Measurements from ENCODE around the gene CEP131. TPM values are rescaled to one million over a fixed set of nuclear protein-coding genes. Genes with fewer than 3 reads are reported as not detected.
"Not testable (repeated sequence)": the region's sequence is repeated elsewhere in the genome, so short reads cannot be mapped to it uniquely, and the experiment has no call there.

Gene CEP131
- total and polyA plus RNA-seq, 4 donors = 5.0 to 86.6 (median 9.0) TPM

DNA sequence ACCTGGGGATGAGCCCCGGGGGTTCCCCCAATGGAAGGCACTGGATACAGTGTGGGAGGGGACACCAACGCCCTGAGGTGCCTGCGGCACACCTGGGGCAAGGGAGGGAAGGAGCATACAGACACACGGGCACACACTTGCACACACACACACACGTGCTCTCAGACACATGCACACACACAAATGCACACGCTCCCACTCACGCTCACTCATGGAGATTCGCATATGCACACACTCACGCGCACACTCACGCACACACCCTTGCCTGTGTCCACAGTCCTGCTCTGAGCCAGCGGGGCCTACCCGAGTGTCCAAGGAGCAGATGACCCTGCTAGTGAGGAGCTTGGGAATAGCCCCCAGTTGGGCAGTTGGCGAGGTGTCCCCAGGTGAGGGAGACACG lies 74.2 kb downstream of the CEP131 start:
- Histone ChIP-seq H3K9me3 (ENCODE audit: control insufficient read depth, low read length) (no peaks in the 10 kb centered on the region), H3K27me3 (ENCODE audit: control insufficient read depth in 1 of 2, insufficient read depth in 2 of 2, low read length in 1 of 2) (no peaks in the 10 kb centered on the region), H3K36me3 (ENCODE audit: control insufficient read depth in 1 of 2, insufficient read depth in 2 of 2, low read length in 1 of 2) (no peaks in the 10 kb centered on the region), H3K4me1 (ENCODE audit: control insufficient read depth in 1 of 2, insufficient read depth in 2 of 2, low read length in 2 of 2) (no peaks in the 10 kb centered on the region), H3K4me3 (ENCODE audit: low read length in 2 of 2) (no peak overlapping the region), H3K27ac (ENCODE audit: low read depth in 1 of 2, low read length in 2 of 2) (no peak overlapping the region)
- 85 to 94% methylated on average over 15 of the region's 15 CpGs for WGBS, 2 donors
- intact Hi-C loops (cut with DNase I) = no loop called here
- ATAC-seq (ENCODE audit: low FRiP score) (peak; percentile 17), DNase-seq (no peak)

DNA sequence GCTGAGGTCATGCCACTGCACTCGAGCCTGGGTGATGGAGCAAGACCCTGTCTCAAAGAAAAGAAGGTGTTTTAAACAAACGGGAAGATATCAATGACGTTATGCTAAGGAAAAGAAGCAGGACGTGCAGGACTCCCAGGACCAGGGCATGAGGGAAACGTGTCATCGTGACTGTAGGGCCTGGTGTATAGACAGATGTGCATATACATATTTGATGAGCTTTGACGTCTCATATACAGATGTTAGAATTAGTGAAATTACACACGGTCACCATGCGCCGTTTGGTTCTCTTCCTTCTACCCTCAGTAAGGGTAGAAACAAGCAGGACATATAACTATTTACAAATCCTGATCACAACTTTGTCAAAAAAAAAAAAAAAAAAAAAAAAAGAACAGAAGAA lies 75.1 kb downstream of the CEP131 start:
- no peak for ATAC-seq (ENCODE audit: low FRiP score)
- no peak for DNase-seq
- H3K4me1 ChIP-seq (ENCODE audit: control insufficient read depth in 1 of 2, insufficient read depth in 2 of 2, low read length in 2 of 2) = no peaks in the 10 kb centered on the region
- H3K9me3 ChIP-seq (ENCODE audit: control insufficient read depth, low read length) = no peaks in the 10 kb centered on the region
- no peak overlapping the region for H3K4me3 ChIP-seq (ENCODE audit: low read length in 2 of 2)
- WGBS, 2 donors = 90 to 91% methylated on average over 10 of the region's 10 CpGs
- no peak overlapping the region for H3K27ac ChIP-seq (ENCODE audit: low read depth in 1 of 2, low read length in 2 of 2)
- intact Hi-C loops (cut with DNase I) = no loop called here
- H3K36me3 ChIP-seq (ENCODE audit: control insufficient read depth in 1 of 2, insufficient read depth in 2 of 2, low read length in 1 of 2) = no peaks in the 10 kb centered on the region
- no peaks in the 10 kb centered on the region for H3K27me3 ChIP-seq (ENCODE audit: control insufficient read depth in 1 of 2, insufficient read depth in 2 of 2, low read length in 1 of 2)

DNA sequence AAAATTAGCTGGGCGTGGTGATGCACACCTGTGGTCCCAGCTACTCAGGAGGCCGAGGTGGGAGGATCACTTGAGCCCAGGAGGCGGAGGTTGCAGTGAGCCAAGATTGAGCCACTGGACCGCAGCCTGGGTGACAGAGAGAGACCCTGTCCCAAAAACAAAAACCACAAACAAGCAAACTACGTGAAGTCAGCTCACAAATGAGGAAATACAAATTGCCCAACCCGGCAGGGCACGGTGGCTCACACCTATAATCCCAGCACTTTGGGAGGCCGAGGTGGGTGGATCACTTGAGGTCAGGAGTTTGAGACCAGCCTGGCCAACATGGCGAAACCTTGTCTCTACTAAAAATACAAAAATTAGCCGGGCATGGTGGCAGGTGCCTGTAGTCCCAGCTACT lies 76.6 kb downstream of the CEP131 start:
- H3K27me3 ChIP-seq (ENCODE audit: control insufficient read depth in 1 of 2, insufficient read depth in 2 of 2, low read length in 1 of 2); intact Hi-C loops (cut with DNase I); H3K9me3 ChIP-seq (ENCODE audit: control insufficient read depth, low read length); ATAC-seq (ENCODE audit: low FRiP score); H3K4me1 ChIP-seq (ENCODE audit: control insufficient read depth in 1 of 2, insufficient read depth in 2 of 2, low read length in 2 of 2); DNase-seq; H3K36me3 ChIP-seq (ENCODE audit: control insufficient read depth in 1 of 2, insufficient read depth in 2 of 2, low read length in 1 of 2); H3K27ac ChIP-seq (ENCODE audit: low read depth in 1 of 2, low read length in 2 of 2); H3K4me3 ChIP-seq (ENCODE audit: low read length in 2 of 2): not testable (repeated sequence)
- WGBS, 2 donors = 82 to 87% methylated on average over 10 of the region's 10 CpGs

DNA sequence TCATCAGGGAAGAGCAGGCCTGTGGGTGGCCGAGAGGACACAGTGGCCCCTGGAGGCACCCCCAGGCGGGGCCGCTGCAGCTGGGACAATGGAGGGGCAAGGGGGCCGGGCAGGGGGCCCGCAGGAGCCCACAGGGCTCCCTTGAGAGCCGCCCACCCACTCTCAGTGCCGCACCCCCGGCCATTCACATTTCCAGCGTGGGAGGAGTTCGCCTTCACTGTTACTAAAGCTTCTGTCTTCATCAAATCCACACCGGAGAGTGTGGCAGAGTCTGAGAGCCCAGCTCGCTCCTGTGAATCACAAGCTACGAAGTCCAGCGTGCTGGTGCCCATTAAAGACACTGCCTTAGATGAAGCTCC lies 78.4 kb downstream of the CEP131 start:
- intact Hi-C loops (cut with DNase I) = no loop called here
- 91 to 92% methylated on average over 14 of the region's 14 CpGs for WGBS, 2 donors
- ATAC-seq (ENCODE audit: low FRiP score) (no peak), DNase-seq (no peak)
- Histone ChIP-seq H3K27ac (ENCODE audit: low read depth in 1 of 2, low read length in 2 of 2) (no peak overlapping the region), H3K27me3 (ENCODE audit: control insufficient read depth in 1 of 2, insufficient read depth in 2 of 2, low read length in 1 of 2) (no peaks in the 10 kb centered on the region), H3K4me3 (ENCODE audit: low read length in 2 of 2) (no peak overlapping the region), H3K36me3 (ENCODE audit: control insufficient read depth in 1 of 2, insufficient read depth in 2 of 2, low read length in 1 of 2) (no peaks in the 10 kb centered on the region), H3K9me3 (ENCODE audit: control insufficient read depth, low read length) (no peaks in the 10 kb centered on the region), H3K4me1 (ENCODE audit: control insufficient read depth in 1 of 2, insufficient read depth in 2 of 2, low read length in 2 of 2) (no peaks in the 10 kb centered on the region)

GRCh38 chr17:81143717-81144422 lies 78.9 kb downstream of the CEP131 start:
- H3K9me3 ChIP-seq (ENCODE audit: control insufficient read depth, low read length) = no peaks in the 10 kb centered on the region
- intact Hi-C loops (cut with DNase I) = no loop called here
- H3K4me3 ChIP-seq (ENCODE audit: low read length in 2 of 2) = no peak overlapping the region
- H3K4me1 ChIP-seq (ENCODE audit: control insufficient read depth in 1 of 2, insufficient read depth in 2 of 2, low read length in 2 of 2) = no peaks in the 10 kb centered on the region
- 90 to 91% methylated on average over 17 of the region's 17 CpGs for WGBS, 2 donors
- ATAC-seq (ENCODE audit: low FRiP score) = no peak
- no peaks in the 10 kb centered on the region for H3K36me3 ChIP-seq (ENCODE audit: control insufficient read depth in 1 of 2, insufficient read depth in 2 of 2, low read length in 1 of 2)
- DNase-seq = no peak
- no peak overlapping the region for H3K27ac ChIP-seq (ENCODE audit: low read depth in 1 of 2, low read length in 2 of 2)
- H3K27me3 ChIP-seq (ENCODE audit: control insufficient read depth in 1 of 2, insufficient read depth in 2 of 2, low read length in 1 of 2) = no peaks in the 10 kb centered on the region

DNA sequence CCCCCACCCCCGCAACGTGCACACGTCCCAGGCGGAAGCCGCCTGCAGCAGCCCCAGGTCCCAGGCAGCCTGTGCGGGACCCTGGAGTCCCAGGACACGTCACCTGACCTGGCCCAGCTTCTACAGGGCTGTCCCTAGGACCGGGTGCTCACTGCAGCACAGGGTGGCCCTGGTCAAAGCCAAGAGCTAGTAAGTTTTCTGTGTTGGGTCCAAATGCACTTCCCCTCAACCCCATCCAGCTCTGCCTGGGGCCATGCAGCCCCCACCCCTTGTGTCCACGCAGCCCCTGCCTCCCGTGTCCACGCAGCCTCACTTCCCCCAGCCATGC lies 79.6 kb downstream of the CEP131 start:
- Histone ChIP-seq H3K4me3 (ENCODE audit: low read length in 2 of 2) (no peak overlapping the region), H3K27ac (ENCODE audit: low read depth in 1 of 2, low read length in 2 of 2) (no peak overlapping the region), H3K36me3 (ENCODE audit: control insufficient read depth in 1 of 2, insufficient read depth in 2 of 2, low read length in 1 of 2) (no peaks in the 10 kb centered on the region), H3K27me3 (ENCODE audit: control insufficient read depth in 1 of 2, insufficient read depth in 2 of 2, low read length in 1 of 2) (no peaks in the 10 kb centered on the region), H3K9me3 (ENCODE audit: control insufficient read depth, low read length) (no peaks in the 10 kb centered on the region), H3K4me1 (ENCODE audit: control insufficient read depth in 1 of 2, insufficient read depth in 2 of 2, low read length in 2 of 2) (no peaks in the 10 kb centered on the region)
- intact Hi-C loops (cut with DNase I) = no loop called here
- WGBS, 2 donors = 65 to 72% methylated on average over 11 of the region's 11 CpGs
- peak; percentile 29 for ATAC-seq (ENCODE audit: low FRiP score)
- no peak for DNase-seq

- no peaks in the 10 kb centered on the region for H3K4me1 ChIP-seq (ENCODE audit: control insufficient read depth in 1 of 2, insufficient read depth in 2 of 2, low read length in 2 of 2)
- ATAC-seq (ENCODE audit: low FRiP score) (peak; percentile 88), DNase-seq (peak; percentile 88 to 94)
- 33 to 40% methylated on average over 24 to 25 of the region's 25 CpGs for WGBS, 2 donors
- intact Hi-C loops (cut with DNase I) = loop anchor here (1.0 kb wide), 2 partner anchors 97 to 99 kb away; partner anchors contain the start of genes NDUFAF8 (in 1 of the 2) and TEPSIN (in 1 of the 2)
- no peak overlapping the region for H3K27ac ChIP-seq (ENCODE audit: low read depth in 1 of 2, low read length in 2 of 2)
- no peaks in the 10 kb centered on the region for H3K9me3 ChIP-seq (ENCODE audit: control insufficient read depth, low read length)
- no peak overlapping the region for H3K4me3 ChIP-seq (ENCODE audit: low read length in 2 of 2)
- no peaks in the 10 kb centered on the region for H3K36me3 ChIP-seq (ENCODE audit: control insufficient read depth in 1 of 2, insufficient read depth in 2 of 2, low read length in 1 of 2)
- no peaks in the 10 kb centered on the region for H3K27me3 ChIP-seq (ENCODE audit: control insufficient read depth in 1 of 2, insufficient read depth in 2 of 2, low read length in 1 of 2)
These were observed 80.2 kb downstream of the CEP131 start for GRCh38 chr17:81142301-81143199.

GRCh38 chr17:81140695-81141094 lies 82.1 kb downstream of the CEP131 start:
- Histone ChIP-seq H3K9me3 (ENCODE audit: control insufficient read depth, low read length) (no peaks in the 10 kb centered on the region), H3K27me3 (ENCODE audit: control insufficient read depth in 1 of 2, insufficient read depth in 2 of 2, low read length in 1 of 2) (no peaks in the 10 kb centered on the region), H3K4me1 (ENCODE audit: control insufficient read depth in 1 of 2, insufficient read depth in 2 of 2, low read length in 2 of 2) (no peaks in the 10 kb centered on the region), H3K4me3 (ENCODE audit: low read length in 2 of 2) (no peak overlapping the region), H3K36me3 (ENCODE audit: control insufficient read depth in 1 of 2, insufficient read depth in 2 of 2, low read length in 1 of 2) (no peaks in the 10 kb centered on the region), H3K27ac (ENCODE audit: low read depth in 1 of 2, low read length in 2 of 2) (no peak overlapping the region)
- DNase-seq = no peak
- no peak for ATAC-seq (ENCODE audit: low FRiP score)
- 95 to 98% methylated on average over 35 to 37 of the region's 37 CpGs for WGBS, 2 donors
- intact Hi-C loops (cut with DNase I) = no loop called here

GRCh38 chr17:81140018-81140417 lies 82.7 kb downstream of the CEP131 start:
- intact Hi-C loops (cut with DNase I) = no loop called here
- WGBS, 2 donors = 80 to 86% methylated on average over 8 of the region's 8 CpGs

More at GRCh38 chr17:81140018-81140417, 82.7 kb downstream of the CEP131 start:
- Histone ChIP-seq H3K27ac (ENCODE audit: low read depth in 1 of 2, low read length in 2 of 2) (no peak overlapping the region), H3K27me3 (ENCODE audit: control insufficient read depth in 1 of 2, insufficient read depth in 2 of 2, low read length in 1 of 2) (no peaks in the 10 kb centered on the region), H3K36me3 (ENCODE audit: control insufficient read depth in 1 of 2, insufficient read depth in 2 of 2, low read length in 1 of 2) (no peaks in the 10 kb centered on the region), H3K9me3 (ENCODE audit: control insufficient read depth, low read length) (no peaks in the 10 kb centered on the region), H3K4me1 (ENCODE audit: control insufficient read depth in 1 of 2, insufficient read depth in 2 of 2, low read length in 2 of 2) (no peaks in the 10 kb centered on the region), H3K4me3 (ENCODE audit: low read length in 2 of 2) (no peak overlapping the region)
- ATAC-seq (ENCODE audit: low FRiP score) (no peak), DNase-seq (no peak)
